A549 (cell line): ENCODE measurements around the gene SPSB3. TPM values are rescaled to one million over a fixed set of nuclear protein-coding genes. Genes with fewer than 3 reads are reported as not detected.

Source experiments
- ATAC-seq, 2 experiments: fragments of 200-7000 bp in 1 of 2; fragments of >200 bp in 1 of 2; cut with Nextera tagmentation in 1 of 2; cut with Tn5 transposase in 1 of 2; 3 replicates each; pipeline versions ENCODE4 v1.8.0 to v1.9.1; 2018 to 2020; ENCODE audit warnings: mild to moderate bottlenecking in 1 of 2, moderate library complexity in 1 of 2
- CTCF ChIA-PET: fragments of 300-600 bp; sonication (Branson Sonifier 250); formaldehyde crosslinking; extraction: SDS; loops from one replicate; lab custom pipeline; 2021; ENCODE audit warnings: antibody characterized with exemption, inconsistent platforms; lab: Yijun Ruan, JAX
- POLR2A ChIA-PET: fragments of 350-600 bp; formaldehyde crosslinking; extraction: SDS; loops from one replicate; lab custom pipeline; 2021; ENCODE audit warnings: antibody characterized with exemption, inconsistent platforms; lab: Yijun Ruan, JAX
- DNase-seq, 2 experiments: peaks; one replicate each; pipeline versions ENCODE4 v3.0.0 to v3.0.0-alpha.2; 2011 to 2016; ENCODE audit warnings: low read depth in 1 of 2, low spot score in 1 of 2
- FAIRE-seq: peaks from 2 replicates; lab custom pipeline; 2011; peaks lifted over from hg19 to GRCh38; lab: Jason Lieb, UNC
- H3K27ac ChIP-seq, 2 experiments: fragments of >200 bp; sonication (Bioruptor Twin); formaldehyde crosslinking; 3 replicates each; pipeline ENCODE4 v1.5.1; 2016 to 2017
- H3K4me1 ChIP-seq: fragments of >200 bp; sonication (Bioruptor Twin); formaldehyde crosslinking; 3 replicates; pipeline ENCODE4 v1.6.1; 2016
- H3K4me2 ChIP-seq: fragments of >200 bp; sonication (Bioruptor Twin); formaldehyde crosslinking; 3 replicates; pipeline ENCODE4 v1.6.1; 2016
- H3K4me3 ChIP-seq: fragments of >200 bp; sonication (Bioruptor Twin); formaldehyde crosslinking; 3 replicates; pipeline ENCODE4 v1.5.1; 2016
- H3K9me3 ChIP-seq: fragments of >200 bp; sonication (Bioruptor Twin); formaldehyde crosslinking; 3 replicates; pipeline ENCODE4 v1.6.1; 2016
- CBX2 ChIP-seq: fragments of 200-600 bp; sonication (generic); IDR thresholded peaks from 2 replicates; pipeline ENCODE4 v1.6.1; 2016; ENCODE audit warnings: low read depth, mild to moderate bottlenecking, borderline replicate concordance
- CBX8 ChIP-seq: fragments of 200-600 bp; sonication (generic); IDR thresholded peaks from 2 replicates; pipeline ENCODE4 v1.6.1; 2016
- CHD4 ChIP-seq: fragments of 200-600 bp; sonication (generic); IDR thresholded peaks from 2 replicates; pipeline ENCODE4 v1.6.1; 2016; ENCODE audit warnings: antibody characterized with exemption, mild to moderate bottlenecking, borderline replicate concordance
- EHF ChIP-seq: fragments of 250-450 bp; sonication (Bioruptor Pico); IDR thresholded peaks from 2 replicates; pipeline ENCODE4 v1.5.0; 2020; ENCODE audit warnings: mild to moderate bottlenecking
- FOSL2 ChIP-seq, 2 experiments: fragments of 450-650 bp in 1 of 2; fragments of >200 bp in 1 of 2; sonication (Bioruptor Twin) in 1 of 2; formaldehyde crosslinking; IDR thresholded peaks; 2 replicates each; pipeline versions ENCODE4 v1.5.0 to v1.6.1; 2016 to 2020; ENCODE audit warnings: mild to moderate bottlenecking in 1 of 2, moderate library complexity in 1 of 2
- HOXB13 ChIP-seq: fragments of 250-450 bp; sonication (Bioruptor Pico); IDR thresholded peaks from 2 replicates; pipeline ENCODE4 v1.5.0; 2020; ENCODE audit warnings: low read depth, mild to moderate bottlenecking, moderate library complexity
- KDM5A ChIP-seq: fragments of 200-600 bp; sonication (generic); IDR thresholded peaks from 2 replicates; pipeline ENCODE4 v1.6.1; 2016; ENCODE audit warnings: antibody characterized with exemption, mild to moderate bottlenecking
- POLR2AphosphoS2 ChIP-seq: conservative IDR thresholded peaks from 2 replicates; pipeline ENCODE4 v1.6.1; 2012; ENCODE audit warnings: low read length, improper control_type of control experiment, inconsistent platforms
- RAD21 ChIP-seq, 2 experiments: fragments of >200 bp in 1 of 2; sonication (Bioruptor Twin) in 1 of 2; formaldehyde crosslinking in 1 of 2; IDR thresholded peaks in 1 of 2; conservative IDR thresholded peaks in 1 of 2; 2 replicates in 1 of 2; 3 replicates in 1 of 2; pipeline ENCODE4 v1.6.1; 2012 to 2018; ENCODE audit warnings: inconsistent platforms in 1 of 2
- RARB ChIP-seq: fragments of 250-450 bp; sonication (Bioruptor Pico); IDR thresholded peaks from 2 replicates; pipeline ENCODE4 v1.8.0; 2021; ENCODE audit warnings: mild to moderate bottlenecking, moderate library complexity
- SMC3 ChIP-seq: fragments of >200 bp; sonication (Bioruptor Twin); formaldehyde crosslinking; IDR thresholded peaks from 3 replicates; pipeline ENCODE4 v1.6.1; 2018; ENCODE audit warnings: inconsistent platforms
- WGBS: methylation state at CpG from one replicate; pipeline ENCODE4 v1.1.6; 2017; ENCODE audit errors: missing lambda C conversion rate; 5-methylcytosine and 5-hydroxymethylcytosine counted together
- polyA plus RNA-seq, 4 experiments: library from polyadenylated mRNA; depleted of rRNA in 3 of 4; stranded (reverse); fragments of >200 nt; fragmentation: RNase III in 1 of 4; extraction: RNeasy Plus Mini Kit Qiagen cat#74134 plus additional on column Dnase treatment in 1 of 4; gene quantifications; 2 replicates in 3 of 4; 3 replicates in 1 of 4; pipeline ENCODE4 v1.2.3, GENCODE V29; 2011 to 2017
- TF ChIP-seq, protein P1 (sequence below): fragments of 200-600 bp; sonication (generic); IDR thresholded peaks from 2 replicates; pipeline ENCODE4 v1.6.1; 2016; ENCODE audit warnings: antibody characterized with exemption, mild to moderate bottlenecking, moderate library complexity
- TF ChIP-seq, protein P2 (sequence below): fragments of 150-350 bp; IDR thresholded peaks from 2 replicates; pipeline ENCODE4 v1.6.1; 2014; ENCODE audit warnings: low read depth, mild to moderate bottlenecking, low read length
- TF ChIP-seq, protein P3 (sequence below): IDR thresholded peaks from 2 replicates; pipeline ENCODE4 v1.6.1; 2012; ENCODE audit warnings: low read depth, borderline replicate concordance

Gene SPSB3
- polyA plus RNA-seq, 2 of the 4 experiments (the other 2 are of a cell fraction), result 9.2 to 14.6 TPM

DNA sequence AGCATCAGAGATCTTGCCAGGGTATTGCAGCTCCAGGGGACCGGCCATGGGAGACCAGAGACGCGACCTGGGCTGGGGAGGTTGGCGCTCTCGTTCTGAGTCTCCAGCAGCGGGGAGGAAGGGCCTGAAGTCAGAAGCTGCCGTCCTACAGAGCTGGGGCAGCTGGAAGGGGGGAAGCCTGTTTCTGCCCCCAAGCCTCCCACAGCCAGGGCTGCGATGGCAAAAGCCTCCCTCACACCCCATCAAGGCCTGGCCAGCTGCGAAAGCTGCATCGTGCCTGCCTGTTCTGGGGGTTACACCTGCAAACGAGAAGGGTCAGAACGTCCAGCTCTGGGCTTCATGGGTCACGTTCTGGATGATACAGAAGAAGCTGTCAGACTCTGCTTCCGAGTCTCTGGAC is 50.3 kb downstream of the SPSB3 start (continued):
- TF ChIP-seq, protein P1, sequence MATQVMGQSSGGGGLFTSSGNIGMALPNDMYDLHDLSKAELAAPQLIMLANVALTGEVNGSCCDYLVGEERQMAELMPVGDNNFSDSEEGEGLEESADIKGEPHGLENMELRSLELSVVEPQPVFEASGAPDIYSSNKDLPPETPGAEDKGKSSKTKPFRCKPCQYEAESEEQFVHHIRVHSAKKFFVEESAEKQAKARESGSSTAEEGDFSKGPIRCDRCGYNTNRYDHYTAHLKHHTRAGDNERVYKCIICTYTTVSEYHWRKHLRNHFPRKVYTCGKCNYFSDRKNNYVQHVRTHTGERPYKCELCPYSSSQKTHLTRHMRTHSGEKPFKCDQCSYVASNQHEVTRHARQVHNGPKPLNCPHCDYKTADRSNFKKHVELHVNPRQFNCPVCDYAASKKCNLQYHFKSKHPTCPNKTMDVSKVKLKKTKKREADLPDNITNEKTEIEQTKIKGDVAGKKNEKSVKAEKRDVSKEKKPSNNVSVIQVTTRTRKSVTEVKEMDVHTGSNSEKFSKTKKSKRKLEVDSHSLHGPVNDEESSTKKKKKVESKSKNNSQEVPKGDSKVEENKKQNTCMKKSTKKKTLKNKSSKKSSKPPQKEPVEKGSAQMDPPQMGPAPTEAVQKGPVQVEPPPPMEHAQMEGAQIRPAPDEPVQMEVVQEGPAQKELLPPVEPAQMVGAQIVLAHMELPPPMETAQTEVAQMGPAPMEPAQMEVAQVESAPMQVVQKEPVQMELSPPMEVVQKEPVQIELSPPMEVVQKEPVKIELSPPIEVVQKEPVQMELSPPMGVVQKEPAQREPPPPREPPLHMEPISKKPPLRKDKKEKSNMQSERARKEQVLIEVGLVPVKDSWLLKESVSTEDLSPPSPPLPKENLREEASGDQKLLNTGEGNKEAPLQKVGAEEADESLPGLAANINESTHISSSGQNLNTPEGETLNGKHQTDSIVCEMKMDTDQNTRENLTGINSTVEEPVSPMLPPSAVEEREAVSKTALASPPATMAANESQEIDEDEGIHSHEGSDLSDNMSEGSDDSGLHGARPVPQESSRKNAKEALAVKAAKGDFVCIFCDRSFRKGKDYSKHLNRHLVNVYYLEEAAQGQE, result no peak
- TF ChIP-seq POLR2AphosphoS2 (no peak), CBX2 (no peak), CBX8 (no peak)
- TF ChIP-seq, protein P2, sequence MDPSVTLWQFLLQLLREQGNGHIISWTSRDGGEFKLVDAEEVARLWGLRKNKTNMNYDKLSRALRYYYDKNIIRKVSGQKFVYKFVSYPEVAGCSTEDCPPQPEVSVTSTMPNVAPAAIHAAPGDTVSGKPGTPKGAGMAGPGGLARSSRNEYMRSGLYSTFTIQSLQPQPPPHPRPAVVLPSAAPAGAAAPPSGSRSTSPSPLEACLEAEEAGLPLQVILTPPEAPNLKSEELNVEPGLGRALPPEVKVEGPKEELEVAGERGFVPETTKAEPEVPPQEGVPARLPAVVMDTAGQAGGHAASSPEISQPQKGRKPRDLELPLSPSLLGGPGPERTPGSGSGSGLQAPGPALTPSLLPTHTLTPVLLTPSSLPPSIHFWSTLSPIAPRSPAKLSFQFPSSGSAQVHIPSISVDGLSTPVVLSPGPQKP, result no peak

DNA sequence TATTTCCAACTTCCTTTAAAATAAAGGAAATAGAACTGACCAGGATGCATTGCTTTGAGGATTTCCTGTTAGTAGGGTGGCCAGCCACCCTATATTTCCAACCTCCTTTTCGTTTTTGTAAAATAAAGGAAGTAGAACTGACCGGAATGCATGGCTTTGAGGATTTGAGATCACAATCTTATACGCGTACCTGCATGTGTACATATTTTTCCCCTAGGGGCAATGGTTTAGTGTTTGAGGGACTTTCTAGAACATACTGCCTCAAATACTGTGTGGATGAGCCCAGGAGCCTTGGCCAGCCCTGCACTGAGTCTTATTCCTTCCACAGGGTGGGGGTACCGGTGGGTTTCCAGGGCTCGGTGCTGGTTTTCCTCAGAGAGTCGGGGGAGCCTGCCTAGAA is 50.8 kb downstream of the SPSB3 start:
- ChIA-PET POLR2A (no interaction called here), CTCF (interaction anchor here (1.6 to 6.8 kb wide), 2 partner anchors 24 to 40 kb away, joined by 3 to 34 read pairs; partner anchors contain the start of gene MAPK8IP3)
- no peak for DNase-seq
- H3K4me1 ChIP-seq, result no peaks in the 10 kb centered on the region
- WGBS, result 89% methylated on average over 6 of the region's 7 CpGs
- FAIRE-seq, result no peak
- peaks cover 6% of the 10 kb centered on the region; the same call in 1 of the 3 replicates for H3K9me3 ChIP-seq
- TF ChIP-seq, protein P3, sequence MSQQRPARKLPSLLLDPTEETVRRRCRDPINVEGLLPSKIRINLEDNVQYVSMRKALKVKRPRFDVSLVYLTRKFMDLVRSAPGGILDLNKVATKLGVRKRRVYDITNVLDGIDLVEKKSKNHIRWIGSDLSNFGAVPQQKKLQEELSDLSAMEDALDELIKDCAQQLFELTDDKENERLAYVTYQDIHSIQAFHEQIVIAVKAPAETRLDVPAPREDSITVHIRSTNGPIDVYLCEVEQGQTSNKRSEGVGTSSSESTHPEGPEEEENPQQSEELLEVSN, result no peak
- no peak for TF ChIP-seq RAD21 (conservative IDR thresholded peaks at IDR 0.05 in 1 of 2, IDR thresholded peaks at IDR 0.05 in 1 of 2)
- TF ChIP-seq, all 56 proteins: peak for 0
- ATAC-seq, result no peak
- no peak overlapping the region for H3K4me3 ChIP-seq
- no peak overlapping the region for H3K27ac ChIP-seq
- H3K4me2 ChIP-seq, result no peak overlapping the region

DNA sequence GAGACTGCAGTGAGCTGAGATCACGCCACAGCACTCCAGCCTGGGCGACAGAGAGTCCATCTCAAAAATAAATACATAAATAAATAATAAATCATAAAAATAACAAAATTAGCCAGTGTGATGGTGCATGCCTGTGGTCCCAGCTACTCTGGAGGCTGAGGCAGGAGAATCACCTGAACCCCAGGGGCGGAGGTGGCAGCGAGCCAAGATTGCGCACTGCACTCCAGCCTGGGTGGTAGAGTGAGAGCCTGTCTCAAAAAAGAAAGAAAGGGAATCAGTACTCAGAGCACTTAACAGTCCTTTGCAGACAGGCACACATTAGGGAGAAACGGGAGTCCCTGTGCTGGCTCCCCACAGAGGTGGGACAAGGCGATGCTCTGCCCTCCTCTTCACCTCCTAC is 51.3 kb downstream of the SPSB3 start:
- H3K4me3 ChIP-seq, result no peak overlapping the region
- FAIRE-seq (no peak), DNase-seq (no peak), ATAC-seq (0 out of 6 replicates have a peak, but pooled peaks of 1 of the 2 experiments have one; percentile 28)
- TF ChIP-seq EHF (CRISPR knock-in tag), result no peak
- TF ChIP-seq CHD4, result no peak
- TF ChIP-seq HOXB13 (CRISPR knock-in tag), result no peak
- TF ChIP-seq, protein P2, result no peak
- TF ChIP-seq SMC3, result no peak
- no peak for TF ChIP-seq KDM5A
- no peak for TF ChIP-seq RARB (CRISPR knock-in tag)
- no peak for TF ChIP-seq FOSL2 (IDR thresholded peaks at IDR 0.05)
- TF ChIP-seq FOSL2 (CRISPR knock-in tag; IDR thresholded peaks at IDR 0.05), result no peak
- 93% methylated on average over 7 of the region's 7 CpGs for WGBS
- no peak overlapping the region for H3K27ac ChIP-seq
- H3K4me2 ChIP-seq, result no peak overlapping the region
- H3K4me1 ChIP-seq, result no peaks in the 10 kb centered on the region
- POLR2A ChIA-PET, result no interaction called here
- CTCF ChIA-PET, result interaction anchor here (2.0 to 6.8 kb wide), 2 partner anchors 14 to 24 kb away, joined by 9 to 34 read pairs; partner anchors contain the start of gene MAPK8IP3
- H3K9me3 ChIP-seq, result peaks cover 4% of the 10 kb centered on the region; the same call in 1 of the 3 replicates
